Subcutaneous abdominal adipose tissue (tissue), 5 donors: ENCODE measurements around the gene EGR1.

Experiments
- H3K27ac ChIP-seq: one replicate; pipeline ENCODE4 v1.7.0; 2013; ENCODE audit warnings: low read depth, mild to moderate bottlenecking, inconsistent platforms, low read length, moderate library complexity
- H3K27me3 ChIP-seq, 5 donors: one replicate each; pipeline ENCODE4 v1.7.0; 2013; ENCODE audit warnings: low read length in 5 of 5, inconsistent platforms in 1 of 5; ENCODE audit not compliant: control insufficient read depth in 5 of 5, insufficient read depth in 4 of 5
- H3K36me3 ChIP-seq, 5 donors: one replicate each; pipeline ENCODE4 v1.7.0; 2013; ENCODE audit warnings: low read length in 5 of 5; ENCODE audit not compliant: control insufficient read depth in 5 of 5, insufficient read depth in 5 of 5
- H3K4me1 ChIP-seq, 5 donors: one replicate each; pipeline ENCODE4 v1.7.0; 2013; ENCODE audit warnings: low read length in 5 of 5, mild to moderate bottlenecking in 3 of 5, moderate library complexity in 1 of 5; ENCODE audit not compliant: control insufficient read depth in 5 of 5, insufficient read depth in 5 of 5
- H3K4me3 ChIP-seq, 5 donors: one replicate each; pipeline ENCODE4 v1.7.0; 2013; ENCODE audit warnings: low read length in 5 of 5, low read depth in 1 of 5
- H3K9ac ChIP-seq, 5 donors: one replicate each; pipeline ENCODE4 v1.7.0; 2013; ENCODE audit warnings: low read length in 5 of 5, mild to moderate bottlenecking in 4 of 5, moderate library complexity in 3 of 5
- H3K9me3 ChIP-seq, 5 donors: one replicate each; pipeline ENCODE4 v1.7.0; 2013; ENCODE audit warnings: low read length in 5 of 5; ENCODE audit not compliant: control insufficient read depth in 5 of 5
- donor health status: healthy.
- donor health status: healthy.
- donor health status: healthy.
- donor health status: healthy.
- donor health status: healthy.

The EGR1 gene

DNA sequence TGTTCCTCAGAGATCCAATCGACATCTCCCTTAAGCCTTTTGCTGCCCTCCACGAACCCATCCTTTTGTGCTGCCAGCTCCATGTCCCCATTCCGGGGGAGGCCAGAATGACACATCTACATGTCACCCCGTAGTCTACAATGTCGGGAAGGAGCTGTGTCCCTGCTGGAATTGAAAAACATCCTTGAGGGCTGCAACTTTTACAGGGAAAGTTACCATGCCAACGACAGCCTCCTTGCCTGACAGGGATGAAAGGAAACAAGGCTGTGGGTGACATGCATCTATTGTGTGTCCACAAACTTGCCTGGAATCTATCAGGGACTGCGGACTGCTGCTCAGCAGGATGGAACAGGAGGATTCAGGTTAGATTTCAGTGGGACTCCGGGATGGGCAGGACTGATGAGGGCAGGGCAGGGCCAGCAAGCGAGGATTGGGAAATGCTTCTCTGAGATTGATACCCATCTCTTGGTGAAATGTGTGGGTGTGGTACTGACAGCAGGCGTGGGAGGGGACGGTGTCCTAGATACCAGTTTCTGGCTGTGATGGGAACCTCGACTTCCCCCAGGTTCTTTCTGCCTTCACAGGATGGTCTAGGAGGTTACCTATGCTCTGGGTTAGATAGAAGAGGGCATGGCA lies 25.5 kb downstream of the EGR1 start:
- Histone ChIP-seq H3K9me3 (no peaks in the 10 kb centered on the region), H3K4me3 (no peak overlapping the region), H3K27ac (no peak overlapping the region), H3K9ac (no peak overlapping the region), H3K4me1 (peaks cover 4 to 30% (median 19%) of the 10 kb centered on the region in 5 donors), H3K27me3 (peaks cover 11 to 21% (median 17%) of the 10 kb centered on the region in 5 donors), H3K36me3 (no peaks in the 10 kb centered on the region)

GRCh38 chr5:138491284-138491648 lies 26.0 kb downstream of the EGR1 start:
- H3K27me3 ChIP-seq, result peaks cover 11 to 21% (median 17%) of the 10 kb centered on the region in 5 donors
- no peaks in the 10 kb centered on the region for H3K36me3 ChIP-seq
- peaks cover 4 to 30% (median 19%) of the 10 kb centered on the region in 5 donors for H3K4me1 ChIP-seq
- peak overlapping the region in 2 of 5 donors; percentile 13 to 42 for H3K9ac ChIP-seq
- H3K4me3 ChIP-seq, result peak overlapping the region; percentile 56 to 74 (median 64)
- H3K27ac ChIP-seq, result no peak overlapping the region
- no peaks in the 10 kb centered on the region for H3K9me3 ChIP-seq

DNA sequence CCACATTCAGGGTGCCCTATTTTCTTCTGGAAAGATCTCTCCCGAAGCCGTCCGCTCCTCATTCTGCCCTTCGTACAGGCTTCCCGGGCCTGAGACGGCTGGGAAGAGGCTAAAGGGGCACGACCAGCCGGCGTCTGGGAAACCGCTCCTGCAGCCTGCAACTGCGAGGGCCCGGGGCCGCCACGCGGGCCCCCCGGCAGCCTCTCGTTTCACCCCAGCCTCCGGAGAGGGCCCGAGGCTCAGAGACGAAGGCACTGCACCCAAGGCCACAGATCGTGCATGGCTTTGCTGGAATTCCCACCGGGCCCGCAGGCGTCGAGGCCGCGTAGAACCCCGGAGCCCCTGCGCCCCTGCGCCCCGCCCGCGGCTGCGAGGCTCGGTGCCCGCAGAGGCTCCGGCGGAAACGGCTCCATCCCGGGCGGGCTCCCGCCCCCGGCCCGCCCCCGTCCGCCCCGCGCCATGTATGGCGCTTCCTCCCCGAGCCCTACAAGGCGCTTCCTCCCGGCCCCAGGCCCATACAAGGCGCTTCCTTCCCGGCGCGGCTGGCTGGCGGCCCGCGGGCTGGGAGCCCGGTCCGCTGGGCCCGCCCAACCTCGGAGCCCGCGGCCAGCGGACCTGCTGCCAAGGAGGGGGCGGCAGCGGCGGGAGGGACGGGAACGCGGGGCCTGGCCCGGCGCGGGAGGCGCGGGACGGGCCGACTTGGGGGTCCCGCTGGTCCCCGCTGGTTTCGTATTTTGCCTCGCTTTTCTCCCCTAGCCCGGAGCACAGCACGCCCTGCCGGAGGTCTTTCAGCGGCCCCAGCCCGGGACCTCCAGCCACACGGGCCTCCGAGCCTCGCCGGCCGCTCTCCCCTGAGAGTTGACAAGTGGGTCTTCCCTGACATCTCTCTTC lies 26.6 kb downstream of the EGR1 start:
- Histone ChIP-seq H3K4me1 (peaks cover 4 to 30% (median 19%) of the 10 kb centered on the region in 5 donors), H3K9me3 (no peaks in the 10 kb centered on the region), H3K4me3 (peak overlapping the region; percentile 63 to 74 (median 70)), H3K9ac (peak overlapping the region in 4 of 5 donors; percentile 59 to 77 (median 68)), H3K27me3 (peaks cover 11 to 21% (median 17%) of the 10 kb centered on the region in 5 donors), H3K36me3 (no peaks in the 10 kb centered on the region), H3K27ac (no peak overlapping the region)

- H3K9ac ChIP-seq, result peak overlapping the region in 4 of 5 donors; percentile 59 to 77 (median 68)
- no peaks in the 10 kb centered on the region for H3K9me3 ChIP-seq
- H3K27me3 ChIP-seq, result peaks cover 11 to 21% (median 17%) of the 10 kb centered on the region in 5 donors
- no peak overlapping the region for H3K27ac ChIP-seq
- H3K36me3 ChIP-seq, result no peaks in the 10 kb centered on the region
- H3K4me3 ChIP-seq, result peak overlapping the region; percentile 56 to 71 (median 64)
- H3K4me1 ChIP-seq, result peaks cover 4 to 30% (median 19%) of the 10 kb centered on the region in 5 donors
These were observed 27.3 kb downstream of the EGR1 start for GRCh38 chr5:138492560-138493045.

DNA sequence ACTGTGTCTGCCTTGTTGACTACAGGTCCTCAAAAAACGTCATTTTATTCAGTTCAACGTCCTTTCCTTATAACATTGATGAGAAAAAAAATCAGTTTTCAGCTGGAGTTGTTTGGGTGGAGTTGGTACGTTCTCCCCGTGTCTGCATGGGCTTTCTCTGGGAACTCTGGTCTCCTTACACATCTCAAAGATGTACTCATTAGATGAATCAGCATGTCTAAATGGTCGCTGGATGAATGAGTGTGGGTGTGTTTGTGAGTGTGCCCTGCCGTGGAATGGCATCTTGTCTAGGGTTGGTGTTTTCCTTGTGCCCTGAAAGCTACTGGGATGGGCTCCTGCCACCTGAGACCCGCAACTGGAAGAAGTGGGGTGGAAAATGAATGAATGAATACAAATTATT lies 30.1 kb downstream of the EGR1 start:
- Histone ChIP-seq H3K27ac (no peak overlapping the region), H3K4me1 (peaks cover 4 to 30% (median 19%) of the 10 kb centered on the region in 5 donors), H3K9me3 (no peaks in the 10 kb centered on the region), H3K27me3 (peaks cover 7 to 11% (median 10%) of the 10 kb centered on the region in 5 donors), H3K36me3 (no peaks in the 10 kb centered on the region), H3K4me3 (no peak overlapping the region), H3K9ac (no peak overlapping the region)

DNA sequence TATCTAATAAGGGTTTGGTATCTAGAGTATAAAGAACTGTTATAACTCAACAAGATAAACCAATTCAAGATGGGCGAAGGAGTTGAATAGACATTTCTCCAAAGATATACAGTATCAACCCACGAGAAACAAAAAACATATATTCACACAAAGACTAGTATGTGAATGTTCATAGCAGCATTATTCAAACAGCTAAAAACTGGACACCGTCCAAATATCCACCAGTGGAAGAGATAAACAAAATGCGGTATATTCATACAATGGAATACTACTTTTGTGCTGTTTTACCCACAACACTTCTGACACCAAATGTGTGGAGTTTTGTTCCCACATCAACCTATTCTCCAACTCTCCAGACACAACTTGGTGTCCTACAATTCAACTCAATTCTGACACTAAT lies 33.1 kb downstream of the EGR1 start:
- Histone ChIP-seq H3K27me3 (no peaks in the 10 kb centered on the region), H3K36me3 (no peaks in the 10 kb centered on the region), H3K9ac (no peak overlapping the region), H3K4me3 (no peak overlapping the region), H3K27ac (no peak overlapping the region), H3K4me1 (peaks cover 0 to 9% (median 0%) of the 10 kb centered on the region in 5 donors), H3K9me3 (no peaks in the 10 kb centered on the region)

DNA sequence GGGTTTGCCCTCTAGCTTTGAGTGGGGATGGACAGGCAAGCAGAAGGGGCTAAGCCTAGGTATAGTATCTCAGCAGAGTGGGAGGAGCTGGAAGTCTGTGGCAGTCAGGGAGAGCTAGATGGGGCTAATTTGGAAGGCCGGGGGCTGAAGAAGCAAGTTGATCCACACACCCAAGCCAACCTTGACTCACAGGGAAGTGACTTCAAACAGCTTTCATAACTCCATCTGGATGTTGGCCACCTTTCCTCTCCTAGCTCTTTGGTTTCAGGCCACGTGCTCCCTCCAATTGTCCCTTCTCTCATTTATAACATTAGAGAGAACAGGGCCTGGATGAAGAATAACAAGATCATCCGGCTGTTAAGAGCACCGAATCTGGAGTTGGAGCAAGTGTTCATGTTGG lies 36.8 kb downstream of the EGR1 start:
- no peaks in the 10 kb centered on the region for H3K9me3 ChIP-seq
- no peaks in the 10 kb centered on the region for H3K27me3 ChIP-seq
- H3K4me3 ChIP-seq, result no peak overlapping the region
- no peak overlapping the region for H3K27ac ChIP-seq
- H3K9ac ChIP-seq, result no peak overlapping the region
- H3K36me3 ChIP-seq, result peaks cover 0 to 14% (median 3%) of the 10 kb centered on the region in 5 donors
- H3K4me1 ChIP-seq, result peaks cover 0 to 17% (median 12%) of the 10 kb centered on the region in 5 donors

DNA sequence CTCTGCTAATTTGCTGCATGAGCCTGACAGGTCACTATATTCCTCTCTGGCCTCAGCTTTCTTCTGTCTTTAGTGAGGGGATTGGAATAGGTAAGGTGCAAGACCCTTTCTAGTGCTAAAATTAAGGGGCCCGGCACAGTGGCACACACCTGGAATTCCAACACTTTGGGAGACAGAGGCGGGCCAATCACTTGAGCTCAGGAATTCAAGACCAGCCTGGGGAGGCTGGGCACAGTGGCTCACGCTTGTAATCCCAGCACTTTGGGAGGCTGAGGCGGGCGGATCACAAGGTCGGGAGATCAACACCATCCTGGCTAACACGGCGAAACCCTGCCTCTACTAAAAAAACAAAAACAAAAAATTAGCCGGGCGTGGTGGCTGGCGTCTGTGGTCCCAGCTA lies 37.2 kb downstream of the EGR1 start:
- no peaks in the 10 kb centered on the region for H3K9me3 ChIP-seq
- peaks cover 2 to 18% (median 4%) of the 10 kb centered on the region in 5 donors for H3K36me3 ChIP-seq
- H3K9ac ChIP-seq, result no peak overlapping the region
- H3K27ac ChIP-seq, result no peak overlapping the region
- no peaks in the 10 kb centered on the region for H3K27me3 ChIP-seq
- peaks cover 0 to 17% (median 13%) of the 10 kb centered on the region in 5 donors for H3K4me1 ChIP-seq
- H3K4me3 ChIP-seq, result no peak overlapping the region

DNA sequence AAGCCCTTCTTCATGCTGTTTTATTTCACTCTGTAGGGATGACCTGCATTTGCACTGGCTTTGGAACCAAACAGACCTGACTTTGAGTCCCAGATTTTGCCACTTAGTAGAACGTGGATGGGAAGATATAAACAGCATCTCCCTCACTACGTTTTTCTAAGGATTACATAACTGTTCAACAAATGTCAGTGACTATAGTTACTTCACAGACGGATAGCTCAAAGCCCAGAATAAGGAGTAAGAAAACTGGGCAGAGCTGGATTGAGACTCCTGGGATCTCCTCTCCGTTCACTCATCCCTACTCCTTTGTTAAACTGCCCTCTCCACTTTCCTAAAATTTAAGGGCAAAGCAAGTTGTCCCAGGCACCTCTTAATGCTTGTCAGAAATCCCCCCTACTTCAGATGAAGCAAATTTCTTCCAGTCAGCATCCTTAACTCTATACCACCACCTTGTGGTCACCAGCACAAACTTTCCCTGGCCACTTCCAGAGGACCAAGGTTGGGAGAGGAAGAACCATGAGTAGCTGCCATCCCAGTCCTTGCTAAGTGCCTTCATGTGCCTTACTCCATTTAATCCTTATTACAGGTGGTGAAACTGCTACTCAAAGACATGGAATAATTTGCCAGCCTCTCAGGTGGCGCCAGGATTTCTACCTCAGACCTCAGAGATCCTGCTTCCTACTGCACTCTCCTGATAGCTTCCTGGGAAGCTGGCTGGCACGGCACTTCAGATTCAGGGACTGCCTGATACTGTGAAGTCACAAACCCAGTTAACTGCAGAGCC lies 38.4 kb downstream of the EGR1 start:
- no peaks in the 10 kb centered on the region for H3K9me3 ChIP-seq
- no peak overlapping the region for H3K27ac ChIP-seq
- no peak overlapping the region for H3K4me3 ChIP-seq
- H3K36me3 ChIP-seq, result peaks cover 4 to 30% (median 15%) of the 10 kb centered on the region in 5 donors
- peaks cover 0 to 19% (median 13%) of the 10 kb centered on the region in 5 donors for H3K4me1 ChIP-seq
- H3K27me3 ChIP-seq, result no peaks in the 10 kb centered on the region
- H3K9ac ChIP-seq, result no peak overlapping the region
